Aorta (tissue), 5 donors: ENCODE data around the gene ZNF697. TPM values are rescaled to one million over a fixed set of nuclear protein-coding genes. Genes with fewer than 3 reads are reported as not detected.
"Not testable (repeated sequence)": the region's sequence is repeated elsewhere in the genome, so short reads cannot be mapped to it uniquely, and the experiment has no call there.

Experiments
- ATAC-seq: fragments of 200-7000 bp; cut with Tn5 transposase; one replicate; pipeline ENCODE4 v1.9.1; 2022; ENCODE audit warnings: moderate library complexity; ENCODE audit not compliant: low FRiP score
- DNase-seq, 2 donors: peaks; one replicate each; pipeline ENCODE4 v3.0.0-alpha.2; 2020
- H3K27ac ChIP-seq, 2 donors: one replicate each; pipeline ENCODE4 v1.5.1; 2013; ENCODE audit warnings: low read length in 2 of 2, mild to moderate bottlenecking in 2 of 2, moderate library complexity in 2 of 2, control low read depth in 1 of 2, inconsistent platforms in 1 of 2, low read depth in 1 of 2
- H3K27me3 ChIP-seq, 2 donors: one replicate each; pipeline ENCODE4 v1.6.1; 2013; ENCODE audit warnings: control low read depth in 1 of 2, low read length in 1 of 2, mild to moderate bottlenecking in 1 of 2, moderate library complexity in 1 of 2; ENCODE audit not compliant: insufficient read depth in 2 of 2, control insufficient read depth in 1 of 2
- H3K36me3 ChIP-seq, 2 donors: one replicate each; pipeline ENCODE4 v1.6.1; 2013; ENCODE audit warnings: control low read depth in 1 of 2, low read length in 1 of 2, mild to moderate bottlenecking in 1 of 2; ENCODE audit not compliant: insufficient read depth in 2 of 2, control insufficient read depth in 1 of 2
- H3K4me1 ChIP-seq, 2 donors: one replicate each; pipeline ENCODE4 v1.6.1; 2013; ENCODE audit warnings: low read length in 2 of 2, control low read depth in 1 of 2, mild to moderate bottlenecking in 1 of 2, moderate library complexity in 1 of 2; ENCODE audit not compliant: insufficient read depth in 2 of 2, control insufficient read depth in 1 of 2
- H3K4me3 ChIP-seq, 2 donors: one replicate each; pipeline ENCODE4 v1.5.1; 2013; ENCODE audit warnings: low read length in 2 of 2, control low read depth in 1 of 2, mild to moderate bottlenecking in 1 of 2
- H3K9me3 ChIP-seq: one replicate; pipeline ENCODE4 v1.6.1; 2013; ENCODE audit warnings: mild to moderate bottlenecking, low read length; ENCODE audit not compliant: control insufficient read depth
- WGBS, 2 donors: extraction: QIAGEN DNeasy Blood & Tissue Kit; methylation state at CpG; one replicate each; pipeline ENCODE4 v1.1.7; 2013; 5-methylcytosine and 5-hydroxymethylcytosine counted together
- intact Hi-C, 2 donors: fragments of 100-400 bp; cut with DNase I; formaldehyde crosslinking; loops; one replicate each; pipeline versions ENCODE4 v1.14.2 to v1.15.0; 2022
- polyA plus RNA-seq, 2 donors: library from polyadenylated mRNA; stranded (reverse); fragments of 200-250 nt; gene quantifications; one replicate each; pipeline ENCODE4 v1.2.3, GENCODE V29; 2013
- total RNA-seq, 2 donors: library from RNA; stranded (reverse); fragmentation: NEBNext Ultra II Directional; extraction: Animal tissue kit (Norgen Biotek cat#: 25700); gene quantifications; one replicate each; pipeline ENCODE4 v1.2.1, GENCODE V29; 2021
- donor health status: healthy with polysubstance abuse.
- donor health status: Bipolar disorder and iron deficiency.
- donor health status: DM: no; HTN: no; CAD: no.
- donor health status: DM: no; HTN: no; CAD: no.
- donor health status: DM: yes; HTN: yes; CAD: no.

ZNF697 gene
- total and polyA plus RNA-seq, 4 donors = 0.63 to 6.0 (median 3.2) TPM

DNA sequence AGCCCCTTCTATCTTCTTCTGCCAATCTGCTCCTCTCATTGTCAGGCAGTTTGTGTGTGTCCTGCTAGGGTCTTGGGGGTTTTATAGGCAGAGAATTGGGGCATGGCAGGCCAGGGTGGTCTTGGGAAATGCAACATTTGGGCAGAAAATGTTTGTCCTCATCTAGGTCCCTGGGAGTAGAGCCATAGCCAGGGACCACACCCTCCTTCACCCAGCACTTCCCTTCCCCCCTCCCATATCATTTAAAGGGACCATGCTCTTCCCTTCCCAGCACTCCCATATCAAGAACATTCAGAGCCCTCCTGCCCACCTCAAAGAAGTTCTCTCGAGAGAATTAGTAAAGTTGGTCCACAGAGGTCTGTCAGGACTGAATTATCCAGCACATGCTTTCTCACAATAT is 41.7 kb downstream of the ZNF697 start:
- Histone ChIP-seq H3K27me3 (no peaks in the 10 kb centered on the region), H3K4me1 (no peaks in the 10 kb centered on the region), H3K27ac (no peak overlapping the region), H3K4me3 (no peak overlapping the region), H3K36me3 (no peaks in the 10 kb centered on the region), H3K9me3 (no peaks in the 10 kb centered on the region)
- DNase-seq = no peak
- WGBS, 2 donors = 90 to 91% methylated on average over 1 of the region's 1 CpG
- intact Hi-C loops = no loop called here
- ATAC-seq = no peak

DNA sequence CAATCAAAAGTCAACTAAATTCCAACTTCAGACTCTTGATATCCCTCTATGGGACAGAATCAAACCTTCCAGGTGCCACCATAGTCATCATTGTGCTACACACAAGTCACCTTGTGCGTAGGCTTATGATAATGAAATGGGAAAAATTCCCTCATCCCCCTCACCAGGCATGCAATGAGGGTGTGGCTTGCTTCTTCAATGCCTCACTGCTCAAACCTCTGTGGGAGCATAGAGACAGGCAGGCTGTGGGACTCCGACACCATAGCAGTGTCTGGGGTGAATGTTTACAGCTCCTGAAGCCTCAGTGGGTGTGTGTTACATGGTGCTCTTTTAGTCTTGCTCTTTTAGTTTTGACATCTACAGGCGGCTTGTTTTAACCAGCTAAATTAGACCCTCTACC is 42.4 kb downstream of the ZNF697 start:
- no peak for ATAC-seq
- Histone ChIP-seq H3K36me3 (no peaks in the 10 kb centered on the region), H3K4me3 (no peak overlapping the region), H3K4me1 (no peaks in the 10 kb centered on the region), H3K27ac (no peak overlapping the region), H3K27me3 (no peaks in the 10 kb centered on the region), H3K9me3 (no peaks in the 10 kb centered on the region)
- no peak for DNase-seq
- intact Hi-C loops = no loop called here
- WGBS, 2 donors = 97 to 99% methylated on average over 3 of the region's 3 CpGs

DNA sequence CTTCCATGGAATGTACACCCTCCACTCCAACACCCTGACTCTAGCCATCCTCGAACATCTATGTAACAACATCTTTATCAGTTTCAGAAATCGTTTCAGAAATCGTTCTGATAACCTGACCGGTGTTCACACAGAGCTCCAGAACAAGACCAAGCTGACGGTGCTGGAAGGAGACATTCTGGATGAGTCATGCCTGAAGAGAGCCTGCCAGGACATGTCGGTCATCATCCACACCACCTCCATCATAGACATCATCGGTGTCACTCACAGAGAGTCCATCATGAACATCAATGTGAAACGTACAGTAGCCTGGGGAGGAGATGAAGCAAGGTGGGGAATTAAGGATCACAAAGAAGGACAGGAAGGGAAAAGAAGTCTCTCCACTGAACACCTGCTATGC is 43.0 kb downstream of the ZNF697 start:
- ATAC-seq, H3K27ac ChIP-seq, H3K4me3 ChIP-seq, H3K4me1 ChIP-seq, H3K9me3 ChIP-seq, intact Hi-C loops, H3K27me3 ChIP-seq, H3K36me3 ChIP-seq, DNase-seq: not testable (repeated sequence)
- WGBS, 2 donors = 83 to 91% methylated on average over 8 of the region's 8 CpGs

DNA sequence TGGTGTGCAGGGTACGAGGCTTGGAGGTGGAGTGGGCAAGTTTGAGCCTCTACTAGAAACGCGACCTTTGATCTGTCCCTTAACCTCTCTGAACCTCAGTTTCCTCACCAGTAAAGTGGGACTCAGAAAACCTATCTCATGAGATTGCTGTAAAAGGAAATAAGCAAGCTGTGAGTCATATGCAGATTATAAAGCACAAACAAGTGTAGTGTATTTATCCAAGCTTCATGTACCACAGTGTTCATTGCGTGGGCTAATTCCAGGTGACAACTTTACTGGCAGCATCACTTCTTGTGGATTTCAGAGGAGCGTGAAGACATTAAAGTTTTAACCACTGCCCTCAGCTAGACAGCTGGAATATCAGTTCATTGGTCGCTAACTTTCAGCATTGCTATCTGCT is 44.4 kb downstream of the ZNF697 start:
- no peak overlapping the region for H3K4me3 ChIP-seq
- intact Hi-C loops = no loop called here
- WGBS, 2 donors = 91 to 92% methylated on average over 6 of the region's 6 CpGs
- H3K4me1 ChIP-seq = no peaks in the 10 kb centered on the region
- H3K27me3 ChIP-seq = no peaks in the 10 kb centered on the region
- DNase-seq = no peak
- no peaks in the 10 kb centered on the region for H3K9me3 ChIP-seq
- no peak overlapping the region for H3K27ac ChIP-seq
- no peak for ATAC-seq
- no peaks in the 10 kb centered on the region for H3K36me3 ChIP-seq

DNA sequence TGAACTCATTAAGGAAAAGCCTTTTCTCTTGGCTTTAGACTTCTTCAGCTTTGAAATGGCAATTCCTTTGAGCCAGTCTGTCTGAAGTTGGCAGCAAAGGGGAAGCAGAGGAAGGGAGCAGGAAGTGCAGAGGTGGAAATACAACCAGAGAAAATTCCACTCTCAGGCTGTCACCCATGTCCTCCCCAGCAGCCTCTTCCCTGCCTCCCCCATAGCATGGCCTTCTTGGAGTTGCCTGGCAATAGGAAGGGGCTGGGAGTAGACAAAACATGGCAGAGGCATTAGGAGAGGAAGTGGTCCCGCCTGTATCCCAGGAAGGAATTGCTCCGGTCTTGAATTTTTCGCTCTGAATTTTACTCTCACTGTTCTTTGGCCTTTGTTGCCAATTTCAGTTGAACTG is 44.8 kb downstream of the ZNF697 start:
- H3K27me3 ChIP-seq, H3K4me1 ChIP-seq, H3K27ac ChIP-seq, intact Hi-C loops, ATAC-seq, H3K36me3 ChIP-seq, DNase-seq, H3K9me3 ChIP-seq, H3K4me3 ChIP-seq: not testable (repeated sequence)
- WGBS, 2 donors = 79 to 83% methylated on average over 3 of the region's 3 CpGs

DNA sequence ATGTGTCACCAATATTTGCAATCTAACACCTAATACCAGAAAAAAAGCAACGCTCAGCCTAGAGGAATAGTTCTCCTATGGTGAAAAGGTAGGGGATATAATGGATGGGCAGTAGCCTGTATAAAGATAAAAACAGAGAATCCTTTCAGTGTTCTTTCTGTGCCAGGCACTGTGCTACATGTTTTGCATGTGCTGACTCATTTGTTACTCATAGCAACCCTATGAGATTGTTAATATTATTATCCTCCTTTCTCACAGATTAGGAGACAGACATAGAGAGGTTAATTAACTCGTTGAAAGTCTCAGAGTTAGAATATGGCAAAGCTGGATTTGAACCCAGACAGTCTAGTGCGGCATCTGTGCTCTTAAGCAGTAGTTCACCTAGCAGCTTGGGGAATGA is 45.3 kb downstream of the ZNF697 start:
- H3K27ac ChIP-seq, H3K9me3 ChIP-seq, H3K36me3 ChIP-seq, H3K4me3 ChIP-seq, ATAC-seq, H3K27me3 ChIP-seq, intact Hi-C loops, H3K4me1 ChIP-seq, DNase-seq: not testable (repeated sequence)
- WGBS, 2 donors = 86% methylated on average over 3 of the region's 3 CpGs

DNA sequence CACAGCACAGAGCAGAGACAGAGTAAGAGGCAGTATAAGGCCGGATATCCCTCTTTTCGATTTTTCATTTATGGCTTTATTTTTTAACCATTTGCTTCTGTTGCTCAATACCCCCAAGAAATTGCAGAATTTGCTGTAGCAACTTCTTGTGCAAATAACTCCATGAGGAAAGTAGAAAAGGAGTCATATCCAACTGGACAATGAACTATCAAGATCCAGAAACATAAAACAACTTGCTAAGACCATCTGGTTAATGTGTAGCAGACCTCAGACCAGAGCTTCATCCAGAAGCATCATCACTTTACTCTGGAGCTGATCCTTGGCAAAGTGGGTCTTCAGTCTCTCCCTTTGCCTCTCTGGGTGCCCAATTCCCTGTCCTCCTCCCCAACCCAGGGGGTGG is 45.9 kb downstream of the ZNF697 start:
- WGBS, 2 donors = 82 to 88% methylated on average over 2 of the region's 2 CpGs
- no peak for DNase-seq
- intact Hi-C loops = no loop called here
- no peaks in the 10 kb centered on the region for H3K36me3 ChIP-seq
- ATAC-seq = no peak
- no peak overlapping the region for H3K27ac ChIP-seq
- H3K4me1 ChIP-seq = no peaks in the 10 kb centered on the region
- H3K4me3 ChIP-seq = no peak overlapping the region
- no peaks in the 10 kb centered on the region for H3K27me3 ChIP-seq
- no peaks in the 10 kb centered on the region for H3K9me3 ChIP-seq

DNA sequence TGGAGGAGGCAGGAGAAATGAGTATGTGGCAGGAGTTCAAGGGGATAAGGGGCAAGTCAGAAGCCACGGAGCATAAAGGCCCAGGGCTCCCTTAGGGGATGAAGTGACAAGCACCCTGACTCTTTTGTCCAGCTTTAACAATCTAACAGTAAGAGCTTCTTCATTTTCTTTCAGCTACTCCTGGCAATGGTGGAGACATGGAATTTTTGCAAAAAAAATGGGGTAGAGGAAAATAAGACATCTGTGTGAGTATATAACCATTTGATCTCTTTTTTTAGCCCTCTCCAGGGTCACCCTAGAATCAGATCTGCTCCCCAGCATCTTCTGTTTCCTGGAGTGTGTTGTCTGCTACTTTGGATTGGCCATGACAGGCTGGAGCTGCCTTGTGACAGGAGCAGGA is 47.1 kb downstream of the ZNF697 start:
- intact Hi-C loops = no loop called here
- no peaks in the 10 kb centered on the region for H3K36me3 ChIP-seq
- no peak for ATAC-seq
- H3K27ac ChIP-seq = no peak overlapping the region
- H3K27me3 ChIP-seq = no peaks in the 10 kb centered on the region
- no peak for DNase-seq
- peaks cover 3% of the 10 kb centered on the region for H3K9me3 ChIP-seq
- WGBS, 2 donors = 63 to 66% methylated on average over 1 of the region's 1 CpG
- no peak overlapping the region for H3K4me3 ChIP-seq
- H3K4me1 ChIP-seq = no peaks in the 10 kb centered on the region

DNA sequence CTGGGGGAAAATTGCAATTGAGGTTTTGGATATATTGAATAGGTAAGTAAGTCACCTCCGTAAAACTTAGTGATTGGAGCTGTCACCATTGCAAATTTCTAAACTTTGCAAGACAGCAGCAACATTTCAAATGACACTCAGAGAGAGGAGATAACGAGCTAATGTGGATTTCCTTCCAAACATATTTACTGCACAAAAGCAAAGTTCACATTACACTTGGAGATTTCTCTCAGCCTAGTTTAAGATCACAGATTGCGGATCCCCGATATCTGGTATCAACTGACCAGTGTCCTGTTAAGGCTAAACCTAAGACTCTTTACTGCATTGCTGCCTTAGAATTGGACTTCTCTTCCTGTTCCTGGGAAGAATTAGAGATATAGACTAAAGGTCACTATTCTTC is 47.5 kb downstream of the ZNF697 start:
- no peaks in the 10 kb centered on the region for H3K4me1 ChIP-seq
- no peak for ATAC-seq
- 96 to 97% methylated on average over 4 of the region's 4 CpGs for WGBS, 2 donors
- no peak overlapping the region for H3K4me3 ChIP-seq
- no peak overlapping the region for H3K27ac ChIP-seq
- no peaks in the 10 kb centered on the region for H3K27me3 ChIP-seq
- intact Hi-C loops = no loop called here
- no peak for DNase-seq
- H3K9me3 ChIP-seq = peaks cover 3% of the 10 kb centered on the region
- H3K36me3 ChIP-seq = no peaks in the 10 kb centered on the region
